ENCODE data around the gene KCTD10. TPM values are rescaled to one million over a fixed set of nuclear protein-coding genes. Genes with fewer than 3 reads are reported as not detected.

The KCTD10 gene
- total and polyA plus RNA-seq, 9 of the 15 experiments (the other 6 are each of a cell fraction or from before 2014, with no cell fraction given): 1.9 to 37.5 (median 15.7) TPM

GRCh38 chr12:109434582-109434981 lies 42.5 kb downstream of the KCTD10 start (continued):
- no peak for TF ChIP-seq NR2C2 (CRISPR knock-in tag; IDR thresholded peaks at IDR 0.05)
- no peak for TF ChIP-seq NR2C2 (tag; IDR thresholded peaks at IDR 0.05)
- no peak for TF ChIP-seq TAF7 (tag; IDR thresholded peaks at IDR 0.05)
- TF ChIP-seq ZNF584 (CRISPR knock-in tag; IDR thresholded peaks at IDR 0.05; ENCODE audit: low read depth): no peak

GRCh38 chr12:109433618-109434017 lies 43.5 kb downstream of the KCTD10 start:
- DNase-seq (ENCODE audit: extremely low read depth in 1 of 4, low spot score in 3 of 4): peak; percentile 18 to 65 (median 50)
- POLR2A ChIA-PET: interaction anchor here (1.3 kb wide), 1 partner anchor 40 kb away, joined by 3 read pairs; no protein-coding TSS in a partner anchor
- no peaks in the 10 kb centered on the region for H3K79me2 ChIP-seq (ENCODE audit: control insufficient read depth, insufficient read depth, low read length)
- ATAC-seq: peak; percentile 85
- intact Hi-C loops (cut with micrococcal nuclease) (loop anchor here (5.0 kb wide), 1 partner anchor 44 kb away; the partner anchor contains the start of genes KCTD10 and UBE3B), in situ Hi-C loops (cut with MboI) (loop anchor here (5.0 kb wide), 1 partner anchor 339 kb away; no protein-coding TSS in a partner anchor)
- FAIRE-seq: no peak
- H3K4me3 ChIP-seq: no peak overlapping the region
- CTCF ChIA-PET (ENCODE audit: low intra/inter-chr PET ratio): no interaction called here
- H3K9me3 ChIP-seq (replicated peaks; ENCODE audit: control insufficient read depth, insufficient read depth, low read depth, low read length): no peaks in the 10 kb centered on the region
- H3K4me2 ChIP-seq (ENCODE audit: insufficient read depth, low read length): no peak overlapping the region
- no peak for TF ChIP-seq ZNF695 (CRISPR knock-in tag; IDR thresholded peaks at IDR 0.05)
- peak; percentile 42 to 59 (median 53) for TF ChIP-seq CTCF (IDR thresholded peaks at IDR 0.05 in 2 of 3, conservative IDR thresholded peaks at IDR 0.05 in 1 of 3; ENCODE audit: insufficient read depth in 2 of 3, low read depth in 1 of 3, low read length in 3 of 3)
- TF ChIP-seq SRSF9 (IDR thresholded peaks at IDR 0.05; ENCODE audit: borderline replicate concordance, low read depth, low read length): no peak
- no peak for TF ChIP-seq NR0B1 (IDR thresholded peaks at IDR 0.05; ENCODE audit: partially characterized antibody)
- no peak for TF ChIP-seq ZEB2 (IDR thresholded peaks at IDR 0.05)
- H3K9me1 ChIP-seq (ENCODE audit: control insufficient read depth, insufficient read depth, low read length): no peaks in the 10 kb centered on the region
- no TSS peak for BruUV-seq (replicated peaks)
- H3K36me3 ChIP-seq (ENCODE audit: control insufficient read depth, insufficient read depth, low read length): no peaks in the 10 kb centered on the region
- H2AFZ ChIP-seq (ENCODE audit: low read depth, low read length): no peak overlapping the region
- H3K27me3 ChIP-seq (ENCODE audit: control insufficient read depth in 2 of 2, insufficient read depth in 2 of 2, low read length in 2 of 2): peaks cover 17 to 40% of the 10 kb centered on the region in 2 experiments; a peak in 4 of 5 replicates
- H3K4me1 ChIP-seq (replicated peaks in 1 of 2; ENCODE audit: control insufficient read depth in 2 of 2, insufficient read depth in 2 of 2, low read length in 2 of 2): no peaks in the 10 kb centered on the region; a peak in 2 of 5 replicates
- no peak overlapping the region for H3K27ac ChIP-seq (ENCODE audit: extremely low read depth, low read depth, low read length)
- no peak overlapping the region for H3K9ac ChIP-seq (ENCODE audit: insufficient read depth in 1 of 2, low read depth in 2 of 2, low read length in 2 of 2)
- WGBS (ENCODE audit: insufficient coverage, low coverage, missing lambda C conversion rate): 32% methylated on average over 4 of the region's 4 CpGs
- H4K20me1 ChIP-seq (replicated peaks; ENCODE audit: control insufficient read depth, insufficient read depth, low read length): no peaks in the 10 kb centered on the region
